Measurements from ENCODE around the gene ASPHD2.

The ASPHD2 gene

DNA sequence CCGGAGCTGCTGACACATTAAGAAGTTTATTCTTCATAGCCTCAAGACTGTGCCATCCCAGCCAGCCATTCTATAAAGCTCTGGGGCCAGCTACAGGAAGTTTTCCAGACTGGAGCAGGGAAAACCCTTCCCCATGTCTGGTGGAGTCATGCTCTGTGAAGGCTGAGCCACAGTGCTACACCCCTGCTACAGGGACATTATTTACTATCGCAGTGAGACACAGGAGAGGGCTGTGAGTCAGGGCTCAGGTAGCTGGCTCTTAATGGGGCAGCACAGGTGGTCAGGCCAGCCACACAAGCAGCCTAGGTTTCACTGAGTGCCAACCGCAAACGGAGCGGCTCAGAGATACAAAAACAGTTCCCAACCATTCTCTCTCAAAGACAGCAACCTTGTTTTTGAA is 42.5 kb downstream of the ASPHD2 start:
- DNase-seq: no peak

DNA sequence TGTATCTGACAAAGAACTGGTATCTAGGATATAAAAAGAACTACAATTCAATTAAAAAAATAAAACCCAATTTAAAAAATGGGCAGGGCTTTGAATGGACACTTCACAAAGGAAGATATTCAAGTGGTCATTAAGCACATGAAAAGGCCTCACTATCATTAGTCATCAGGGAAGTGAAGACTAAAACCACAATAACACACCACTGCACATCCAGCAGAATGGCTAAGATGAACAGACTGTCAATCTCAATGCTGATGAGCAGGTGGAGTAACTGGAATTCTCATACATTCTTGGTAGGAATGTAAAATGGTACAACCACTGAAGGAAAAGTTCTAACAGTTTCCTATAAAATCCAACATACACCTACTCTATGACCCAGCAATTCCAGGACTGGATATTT is 45.6 kb downstream of the ASPHD2 start:
- no peak for DNase-seq

DNA sequence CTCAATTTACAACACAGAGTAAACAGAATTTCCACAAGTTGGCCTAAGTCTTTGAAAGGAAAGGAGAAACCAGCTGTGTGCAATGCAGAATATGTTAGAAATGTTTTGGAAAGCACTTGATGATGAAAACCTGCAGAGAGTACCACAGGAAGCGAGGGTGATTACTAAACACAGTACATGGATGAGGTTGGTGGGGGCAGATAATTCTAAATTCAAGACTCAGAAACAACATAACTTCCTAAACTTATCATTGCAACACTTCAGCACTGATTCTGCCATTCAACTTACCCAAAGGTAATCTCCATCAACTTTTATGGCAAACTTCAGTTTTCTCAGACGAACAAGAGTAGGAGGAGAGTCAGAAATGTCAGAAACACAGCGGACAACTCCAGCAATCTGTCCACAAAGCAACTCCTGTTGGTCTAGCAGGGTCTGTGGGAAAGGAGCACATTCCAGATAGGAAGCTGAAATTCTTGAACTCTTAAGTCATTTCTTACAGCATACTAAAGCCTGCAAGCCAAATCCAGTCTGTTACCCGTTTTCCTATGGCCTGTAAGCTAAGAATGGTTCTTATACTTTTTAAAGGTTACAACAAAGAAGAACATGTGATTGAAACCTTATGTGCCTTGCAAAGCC is 47.8 kb downstream of the ASPHD2 start:
- DNase-seq: no peak

DNA sequence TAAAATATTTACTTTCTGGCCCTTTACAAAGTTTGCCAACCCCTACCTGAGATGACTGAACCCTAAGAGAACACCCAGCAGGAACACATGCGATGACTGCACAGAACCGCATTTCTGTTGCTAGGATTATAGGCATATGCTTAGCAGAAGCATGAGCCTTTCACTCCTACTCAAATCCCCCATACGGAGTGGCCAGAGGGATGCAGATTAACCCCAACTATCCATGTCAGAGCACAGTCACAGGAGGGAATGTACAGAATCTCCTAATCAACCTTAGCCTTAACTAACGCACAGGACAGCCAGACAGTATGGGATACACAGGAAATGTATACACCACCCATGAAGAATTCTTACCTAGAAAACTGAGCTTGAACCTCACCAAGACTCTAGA is 48.3 kb downstream of the ASPHD2 start:
- DNase-seq: no peak

DNA sequence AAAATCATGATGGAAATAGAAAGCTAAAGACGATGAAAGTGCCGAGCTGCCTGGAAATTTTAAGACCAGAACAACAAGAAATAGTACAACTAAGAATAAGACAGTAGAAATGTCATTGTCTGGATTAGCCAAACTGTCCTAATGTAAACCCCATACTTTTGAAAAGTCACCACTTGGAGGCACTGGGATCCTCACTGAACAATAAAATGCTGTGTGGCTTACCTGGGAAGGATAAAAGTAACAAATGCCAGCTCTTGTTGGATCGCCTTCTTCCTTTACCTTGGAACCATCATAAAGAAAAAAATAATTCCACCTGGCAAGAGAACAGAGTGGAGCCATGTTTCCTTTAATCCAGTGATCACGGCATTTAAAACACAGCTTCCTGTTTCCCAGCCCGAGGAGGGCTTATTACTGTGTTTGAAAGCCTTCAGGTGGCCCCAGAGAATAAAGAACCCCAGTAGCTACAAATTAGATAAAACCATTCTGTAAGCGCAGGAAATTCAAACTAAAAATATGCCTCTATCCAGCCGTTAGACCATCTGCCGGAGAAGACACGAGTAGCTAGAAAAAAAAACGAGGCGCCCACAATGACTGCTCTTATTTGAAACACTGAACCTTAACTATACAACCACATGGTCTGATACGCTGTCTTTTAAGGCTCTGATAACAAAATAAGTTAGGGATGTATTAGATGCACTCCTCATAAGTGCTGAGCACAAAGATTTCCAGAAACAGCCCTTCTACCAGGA is 50.2 kb downstream of the ASPHD2 start:
- DNase-seq: peak in 3 of 58 donors; percentile 15 to 26 (median 17)

DNA sequence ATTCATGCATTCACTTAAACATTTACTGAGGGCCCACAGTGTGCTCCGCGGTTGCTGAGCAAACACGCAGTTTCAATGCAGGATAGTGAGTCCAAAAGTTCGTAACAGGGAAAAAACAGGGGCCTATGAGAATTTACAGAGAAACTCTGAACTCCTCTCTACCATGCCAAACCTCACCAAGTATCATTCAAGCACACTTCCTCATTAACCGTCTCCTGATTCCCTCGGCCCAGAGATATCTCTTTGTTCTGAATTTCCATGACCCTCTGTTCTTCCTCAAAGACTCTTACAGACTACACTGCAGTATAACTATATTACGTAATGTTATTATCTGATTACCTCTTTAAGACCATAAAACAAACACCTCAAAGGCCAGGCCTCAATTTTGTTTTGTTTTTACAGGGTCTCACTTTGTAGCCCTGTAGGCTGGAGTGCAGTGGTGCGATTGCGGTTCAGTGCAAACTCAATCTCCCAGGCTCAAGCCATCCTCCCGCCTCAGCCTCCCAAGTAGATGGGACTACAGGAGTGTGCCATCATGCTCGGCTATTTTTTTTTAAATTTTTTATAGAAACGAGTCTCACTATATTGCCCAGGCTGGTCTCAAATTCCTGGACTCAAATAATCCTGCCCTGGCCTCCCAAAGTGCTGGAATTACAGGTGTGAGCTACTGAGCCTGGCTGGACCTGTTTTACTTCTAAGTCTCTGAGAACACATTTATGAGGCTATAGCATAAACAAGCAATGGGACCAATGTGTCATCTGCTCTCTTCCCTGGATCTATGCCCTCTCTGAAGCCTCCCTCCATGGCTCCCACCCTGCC is 50.9 kb downstream of the ASPHD2 start:
- no peak for DNase-seq

DNA sequence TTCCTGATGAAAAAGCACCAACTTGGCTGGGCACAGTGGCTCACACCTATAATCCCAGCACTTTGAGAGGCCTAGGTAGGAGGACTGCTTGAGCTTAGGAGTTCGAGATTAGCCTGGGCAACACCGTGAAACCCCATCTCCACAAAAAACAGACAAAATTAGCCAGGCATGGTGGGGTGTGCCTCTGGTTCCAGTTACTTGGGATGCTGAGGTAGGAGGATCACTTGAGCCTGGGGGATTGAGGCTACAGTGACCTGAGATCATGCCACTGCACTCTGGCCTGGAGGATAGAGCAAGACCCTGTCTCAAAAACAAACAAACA is 51.5 kb downstream of the ASPHD2 start:
- DNase-seq: no peak

DNA sequence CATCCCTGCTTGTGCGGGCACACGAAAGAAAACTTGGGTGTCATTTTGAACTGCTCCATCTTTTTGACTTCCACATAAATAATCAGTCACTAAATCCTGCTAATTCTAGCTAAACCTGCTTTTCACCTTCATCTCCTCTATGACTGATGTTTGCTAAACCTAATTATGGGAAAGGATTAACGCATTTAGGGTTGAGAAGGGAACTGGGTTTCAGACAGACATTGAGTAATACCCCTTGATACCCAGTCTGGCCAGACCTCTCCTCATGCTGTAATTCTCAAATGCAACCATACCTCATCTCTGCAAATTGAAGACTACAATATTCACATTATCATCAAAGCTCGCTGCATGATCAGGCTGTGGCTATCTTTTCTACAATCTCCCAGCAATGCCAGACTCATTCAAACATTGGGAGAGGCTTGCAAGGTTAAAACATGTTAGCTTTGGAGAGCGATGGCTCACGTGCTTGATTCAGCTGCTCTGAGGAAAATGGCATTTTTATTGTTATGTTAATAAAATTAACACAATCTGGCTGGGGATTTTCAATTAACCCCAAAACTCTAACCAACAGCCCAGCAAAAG is 52.1 kb downstream of the ASPHD2 start:
- DNase-seq: no peak

DNA sequence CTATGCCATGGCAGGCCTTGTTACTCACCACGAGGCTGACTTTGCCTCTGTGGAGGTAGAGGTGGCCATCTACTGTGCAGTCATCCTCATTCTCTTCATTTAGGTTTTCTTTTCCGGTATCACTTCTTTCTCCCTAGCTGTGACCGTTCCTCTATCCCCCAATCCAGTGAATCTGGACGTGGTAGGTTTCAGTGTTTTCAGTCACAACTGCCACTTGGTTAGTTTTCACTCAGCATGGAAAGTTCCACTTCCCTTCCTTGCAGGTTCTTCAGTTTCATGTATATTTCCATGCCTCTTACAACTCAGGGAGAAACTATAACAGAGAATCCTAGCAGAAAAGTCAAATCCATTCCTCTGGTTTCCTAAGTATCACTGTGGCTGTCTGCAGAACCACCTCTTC is 52.6 kb downstream of the ASPHD2 start:
- DNase-seq: no peak

DNA sequence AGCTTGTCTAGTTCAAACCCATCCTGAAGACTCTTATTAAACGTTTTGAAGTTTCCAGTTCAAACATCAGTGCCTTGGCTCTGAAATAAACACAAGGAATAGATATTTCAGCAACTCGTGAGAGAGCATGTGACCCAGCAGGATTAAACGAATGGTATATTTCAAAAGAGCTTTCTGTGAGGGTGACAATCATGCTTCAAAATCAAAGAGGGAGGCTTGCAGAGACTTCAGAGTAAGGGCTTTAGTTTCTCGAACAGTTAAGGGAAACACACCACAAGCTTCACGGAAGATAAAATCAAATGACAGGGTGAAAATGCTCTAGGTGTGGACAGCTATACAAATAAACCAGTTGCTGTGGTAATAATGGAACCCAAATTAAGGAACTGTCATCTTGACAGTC is 53.1 kb downstream of the ASPHD2 start:
- DNase-seq: no peak

DNA sequence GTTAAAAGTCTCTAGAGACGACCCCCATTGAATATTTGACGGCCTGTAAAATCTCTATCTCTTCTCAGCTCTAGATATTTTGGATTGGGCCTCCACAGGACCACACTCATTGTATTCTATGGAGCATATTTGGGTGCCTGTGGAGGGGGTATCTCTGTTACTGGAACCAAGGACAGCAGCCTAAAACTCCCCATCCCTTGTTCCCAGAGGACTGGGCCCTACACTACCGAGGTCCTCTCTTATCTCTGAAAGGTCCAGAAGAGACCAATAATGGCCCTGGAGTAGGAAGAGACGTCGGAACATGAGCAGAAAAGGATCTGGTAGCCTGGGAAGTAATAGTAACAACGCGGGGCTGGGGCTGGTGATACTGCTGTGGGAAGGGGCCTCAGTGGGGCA is 54.0 kb downstream of the ASPHD2 start:
- no peak for DNase-seq

DNA sequence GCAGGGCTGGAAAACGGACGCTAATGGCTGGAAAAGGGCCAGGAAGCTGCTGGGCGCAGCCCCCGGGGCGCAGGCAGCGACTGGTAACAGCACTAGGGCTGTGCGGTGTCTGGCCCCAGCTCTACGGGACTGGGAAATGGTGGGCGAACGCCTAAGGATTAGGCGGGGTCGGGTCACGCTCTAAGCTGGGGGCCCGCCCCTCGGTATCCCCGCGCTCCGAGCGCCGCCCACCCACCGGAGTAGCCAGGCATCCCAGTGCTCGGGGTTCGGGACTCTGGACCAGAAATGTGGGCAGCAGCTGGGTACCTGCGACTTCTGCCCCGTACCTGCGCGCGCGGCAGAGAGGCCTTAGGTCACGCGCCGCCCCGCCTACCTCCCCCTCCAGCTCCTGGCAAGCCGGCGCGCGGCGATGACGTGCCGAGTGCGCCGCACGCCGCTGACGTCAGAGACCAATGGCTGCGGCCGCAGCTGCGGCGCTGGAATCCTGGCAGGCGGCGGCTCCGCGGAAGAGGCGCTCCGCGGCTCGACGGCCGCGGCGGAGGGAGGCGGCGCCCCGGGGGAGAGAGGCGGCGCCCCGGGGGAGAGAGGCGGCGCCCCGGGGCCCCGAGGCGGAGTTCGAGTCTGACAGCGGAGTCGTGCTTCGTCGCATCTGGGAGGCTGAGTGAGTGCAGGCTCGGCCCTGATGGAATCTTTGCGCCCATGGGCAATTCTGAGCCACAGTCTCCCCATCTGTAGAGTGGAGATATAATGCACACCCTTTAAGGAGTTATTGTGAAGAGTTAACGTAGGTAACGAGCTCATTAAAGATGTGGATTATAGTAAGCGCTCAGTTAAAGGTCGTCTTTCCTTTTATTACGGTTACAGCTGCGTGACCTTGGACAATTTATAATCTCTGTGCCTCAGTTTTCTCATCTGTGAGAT is 54.6 kb downstream of the ASPHD2 start, which contains the start of the genes HPS4 and SRRD:
Gene HPS4 (minus strand): TSS at position 345 of the 921 bp plus-strand sequence. CDS start 2,021 bp downstream, outside the sequence.
Gene SRRD (plus strand): TSS at position 439 of the 921 bp plus-strand sequence. CDS start 14 bp downstream, at position 453.
- DNase-seq: peak in 56 of 58 donors; percentile 26 to 88 (median 75)

DNA sequence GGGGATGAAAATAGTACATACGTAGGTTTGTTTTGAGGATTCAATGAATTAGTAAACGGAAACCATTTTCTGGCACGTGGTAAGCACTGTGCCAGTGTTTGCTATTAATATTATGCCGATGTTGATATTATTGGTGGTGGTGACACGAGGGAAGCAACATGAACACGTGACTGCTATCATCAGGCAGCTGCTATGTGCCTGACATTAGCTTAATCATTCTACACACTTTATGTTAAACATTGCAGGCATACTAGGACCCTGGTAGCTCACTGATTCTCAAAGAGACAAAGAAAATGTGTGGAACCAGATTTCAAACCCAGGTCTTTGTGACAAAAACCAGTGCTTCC is 55.3 kb downstream of the ASPHD2 start:
- DNase-seq: no peak

DNA sequence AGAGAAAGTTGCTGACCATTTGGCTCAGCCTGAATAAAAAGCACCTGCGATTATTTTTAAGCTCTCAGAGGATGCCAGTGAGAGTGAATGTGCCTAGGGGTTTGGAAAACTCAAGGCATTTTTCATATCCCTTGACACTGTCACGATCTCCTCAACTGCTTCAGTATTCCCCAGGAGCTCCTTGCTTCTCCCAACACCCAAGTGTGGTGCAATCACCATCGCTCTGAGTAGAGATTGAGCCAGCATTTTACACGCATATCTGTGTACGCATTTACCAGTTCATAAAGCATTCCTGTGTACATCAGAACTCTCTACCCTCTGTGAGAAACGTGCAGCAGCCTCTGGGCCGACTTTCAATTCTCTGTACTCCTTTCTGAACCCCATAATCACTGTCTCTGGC is 56.0 kb downstream of the ASPHD2 start:
- DNase-seq: no peak

DNA sequence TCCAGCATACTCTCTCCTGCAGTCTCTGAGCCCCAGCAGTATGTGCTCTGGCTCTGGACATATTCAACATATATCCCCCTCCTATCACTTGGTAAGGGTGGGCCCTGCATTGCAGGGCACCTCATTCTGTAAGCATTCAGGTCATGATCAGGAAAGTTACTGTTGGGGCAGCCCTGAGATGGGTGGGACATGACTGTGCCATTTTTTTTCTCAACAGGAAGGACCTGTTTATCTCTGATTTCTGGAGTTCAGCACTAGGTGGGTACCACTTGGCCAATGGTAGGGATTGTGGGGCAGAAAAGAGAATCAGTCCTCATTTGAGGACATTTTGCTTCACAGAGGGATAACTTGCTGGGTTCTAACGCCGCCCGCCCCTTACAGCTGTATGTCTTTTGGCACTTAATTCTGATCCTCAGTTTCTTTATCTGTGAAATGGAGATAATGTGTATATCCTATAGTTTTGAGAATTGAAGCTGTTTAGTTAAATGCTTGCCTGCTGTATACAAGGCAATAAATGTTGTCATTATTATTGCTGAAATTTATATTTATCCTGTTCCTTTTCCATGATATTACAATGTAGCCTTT is 56.8 kb downstream of the ASPHD2 start:
- no peak for DNase-seq

DNA sequence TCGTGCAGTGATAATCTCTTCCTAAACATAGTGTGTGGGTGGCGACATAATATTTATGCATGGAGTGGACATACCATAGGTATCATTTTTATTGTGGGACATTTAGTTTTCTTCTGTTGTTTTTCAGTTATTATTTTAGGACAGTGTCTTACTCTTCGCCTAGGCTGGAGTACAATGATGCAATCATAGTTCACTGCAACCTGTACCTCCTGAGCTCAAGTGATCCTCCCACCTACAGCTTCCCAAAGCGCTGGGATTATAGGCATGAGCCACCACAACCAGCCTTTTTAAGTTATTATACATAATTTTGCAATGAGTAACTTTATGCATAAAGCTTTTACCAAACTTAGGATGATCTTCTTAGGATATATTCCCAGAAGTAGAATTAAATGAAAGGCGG is 57.3 kb downstream of the ASPHD2 start:
- DNase-seq: no peak

DNA sequence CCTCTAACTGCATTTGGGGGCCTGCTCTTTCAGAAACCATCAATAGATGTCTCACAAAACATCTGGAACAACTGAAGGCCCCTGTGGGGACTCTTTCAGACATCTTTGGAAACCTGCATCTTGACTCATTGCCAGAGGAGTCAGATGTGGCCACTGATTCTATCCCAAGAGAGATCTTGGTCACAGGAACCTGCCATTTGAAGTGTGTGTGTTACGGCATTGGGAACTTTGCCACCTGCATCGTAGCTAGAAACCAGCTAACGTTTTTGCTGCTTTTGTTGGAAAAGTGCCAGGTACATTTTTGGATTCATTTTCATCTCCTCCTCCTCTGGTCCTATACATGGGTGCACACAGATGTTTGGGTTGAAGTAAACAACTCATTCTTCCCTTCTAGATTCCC is 58.9 kb downstream of the ASPHD2 start:
- DNase-seq: no peak

DNA sequence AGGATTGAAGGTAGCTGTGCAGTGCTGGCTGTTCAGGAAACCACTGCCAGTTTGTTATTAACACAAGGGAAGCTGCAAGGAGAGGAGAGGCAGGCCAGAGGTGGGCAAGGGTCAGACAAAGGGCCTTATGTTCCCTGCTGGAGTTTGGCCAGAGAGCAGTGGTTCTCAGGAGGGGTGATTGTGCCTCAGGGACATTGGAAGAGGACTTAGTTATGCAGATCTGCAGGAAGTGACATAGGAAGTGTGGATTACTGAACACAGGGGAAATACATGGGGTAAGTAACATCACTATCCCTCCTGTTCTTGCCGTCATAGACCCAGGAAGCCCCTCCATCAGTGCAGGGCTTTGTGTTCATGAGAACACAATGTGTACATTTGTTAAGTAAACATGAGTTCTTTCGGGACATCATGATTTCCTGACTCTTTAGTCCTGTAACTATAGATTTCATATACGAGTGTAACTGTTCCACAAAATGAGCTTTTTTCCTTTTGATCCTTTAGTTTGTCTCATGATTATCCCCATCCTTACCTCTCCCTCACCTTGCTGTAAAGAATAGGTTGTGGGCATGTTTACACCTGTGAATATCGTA is 60.5 kb downstream of the ASPHD2 start:
- DNase-seq: no peak

DNA sequence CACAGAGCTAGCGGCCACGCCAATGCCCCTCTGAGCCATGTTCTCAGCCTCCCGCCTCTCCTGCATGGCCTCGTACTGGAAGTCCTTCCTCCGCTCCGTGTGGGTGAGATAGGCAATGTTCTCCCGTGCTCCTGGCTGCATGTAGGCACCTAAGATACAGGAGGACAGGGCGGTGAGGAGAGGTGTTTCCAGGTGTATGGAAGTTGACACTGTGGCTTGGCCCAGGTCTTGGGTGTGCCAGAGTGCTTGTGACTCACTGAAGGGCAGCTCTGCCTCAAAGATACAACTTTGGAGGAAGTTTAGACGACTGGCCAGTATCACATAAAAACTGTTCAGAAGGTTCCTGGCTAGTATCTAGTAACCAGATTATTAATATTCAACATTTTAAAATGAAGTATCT is 63.2 kb downstream of the ASPHD2 start:
- no peak for DNase-seq

DNA sequence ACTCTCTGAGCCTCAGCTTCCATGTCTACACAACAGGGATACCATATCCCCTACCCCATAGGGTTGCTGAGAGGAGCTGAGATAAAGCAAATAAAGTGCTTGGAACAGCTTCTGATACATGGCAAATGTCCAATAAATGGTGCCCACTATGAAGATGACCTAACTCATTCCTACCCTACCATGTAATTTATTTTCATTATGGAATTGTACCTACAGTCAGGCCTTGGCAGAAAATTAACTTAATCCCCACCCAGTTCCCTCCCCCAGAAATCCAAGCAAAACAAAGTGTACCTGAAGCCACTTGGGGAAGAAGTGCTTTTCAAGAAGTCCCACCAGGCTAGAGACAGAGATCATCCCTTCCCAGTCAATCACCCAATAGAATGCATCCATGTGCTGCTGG is 65.4 kb downstream of the ASPHD2 start:
- DNase-seq: no peak
